GM12878 (cell line): Measurements from ENCODE around the gene USP28. TPM values are rescaled to one million over a fixed set of nuclear protein-coding genes. Genes with fewer than 3 reads are reported as not detected.
A peak's percentile ranks its signal among the peaks of the same experiment; 100 is the strongest.

Source experiments
- ASH2L ChIP-seq: fragments of 300-600, 200-600 bp; sonication (generic); IDR thresholded peaks from 2 replicates; pipeline ENCODE4 v1.6.1; 2017; ENCODE audit warnings: low read depth, mild to moderate bottlenecking, borderline replicate concordance
- BCLAF1 ChIP-seq: fragments of 450-650 bp; IDR thresholded peaks from 2 replicates; pipeline ENCODE4 v1.6.1; 2017; ENCODE audit warnings: antibody characterized with exemption, mild to moderate bottlenecking, moderate library complexity
- CBFB ChIP-seq: IDR thresholded peaks from 2 replicates; pipeline ENCODE4 v1.6.1; 2016; ENCODE audit warnings: antibody characterized with exemption, low read depth
- DPF2 ChIP-seq: fragments of 450-650 bp; IDR thresholded peaks from 2 replicates; pipeline ENCODE4 v1.6.1; 2017; ENCODE audit warnings: mild to moderate bottlenecking
- ESRRA ChIP-seq: IDR thresholded peaks from 2 replicates; pipeline ENCODE4 v1.6.1; 2012; ENCODE audit warnings: mild to moderate bottlenecking, low read length, improper control_type of control experiment
- KLF5 ChIP-seq: fragments of 450-650 bp; IDR thresholded peaks from 2 replicates; pipeline ENCODE4 v1.6.1; 2014; ENCODE audit warnings: mild to moderate bottlenecking; ENCODE audit not compliant: partially characterized antibody
- LARP7 ChIP-seq: fragments of 450-650 bp; IDR thresholded peaks from 2 replicates; pipeline ENCODE4 v1.6.1; 2017; ENCODE audit warnings: mild to moderate bottlenecking
- NBN ChIP-seq: fragments of 450-650 bp; IDR thresholded peaks from 2 replicates; pipeline ENCODE4 v1.6.1; 2016
- NFYB ChIP-seq: IDR thresholded peaks from 2 replicates; pipeline ENCODE4 v1.6.1; 2011; ENCODE audit warnings: low read depth, mild to moderate bottlenecking, low read length, improper control_type of control experiment, moderate library complexity; ENCODE audit not compliant: insufficient read depth
- PML ChIP-seq: IDR thresholded peaks from 2 replicates; pipeline ENCODE4 v1.6.1; 2012; ENCODE audit warnings: low read length, inconsistent platforms
- POU2F2 ChIP-seq: IDR thresholded peaks from 3 replicates; pipeline ENCODE4 v1.6.1; 2011; ENCODE audit warnings: low read depth, mild to moderate bottlenecking, low read length, borderline replicate concordance
- RAD21 ChIP-seq: IDR thresholded peaks from 2 replicates; pipeline ENCODE4 v1.6.1; 2011; ENCODE audit warnings: mild to moderate bottlenecking, low read depth, low read length, moderate library complexity; ENCODE audit not compliant: insufficient read depth
- SMARCA5 ChIP-seq: fragments of 450-650 bp; IDR thresholded peaks from 2 replicates; pipeline ENCODE4 v1.6.1; 2017; ENCODE audit warnings: mild to moderate bottlenecking
- YBX1 ChIP-seq: fragments of 450-650 bp; IDR thresholded peaks from 2 replicates; pipeline ENCODE4 v1.6.1; 2016; ENCODE audit warnings: antibody characterized with exemption
- polyA plus RNA-seq, 11 experiments: library from polyadenylated mRNA; depleted of rRNA in 4 of 11; unstranded in 6 of 11; stranded (reverse) in 5 of 11; fragments of >200 nt; fragmentation: Nextera tagmentation in 4 of 11; fragmentation: Illumina TruSeq in 1 of 11; extraction: Ambion mirVana in 4 of 11; extraction: Trizol in 1 of 11; gene quantifications; 1 replicate in 1 of 11; 2 replicates in 10 of 11; pipeline versions ENCODE4 v1.2.1 to v1.2.3, GENCODE V29; 2011 to 2016; ENCODE audit warnings: inconsistent platforms in 2 of 11, missing spikeins in 2 of 11, low read depth in 1 of 11
- total RNA-seq, 4 experiments: library from RNA; depleted of rRNA in 3 of 4; stranded (reverse); fragments of >200 nt in 3 of 4; fragmentation: Illumina TruSeq in 1 of 4; extraction: Trizol in 1 of 4; gene quantifications; 2 replicates each; pipeline versions ENCODE4 v1.2.1 to v1.2.3, GENCODE V29; 2013 to 2021
- TF ChIP-seq, protein P1 (sequence below): fragments of 450-650 bp; formaldehyde crosslinking; IDR thresholded peaks from 2 replicates; pipeline ENCODE4 v1.4.0; 2022; ENCODE audit warnings: mild to moderate bottlenecking, moderate library complexity
- TF ChIP-seq, protein P2 (sequence below): IDR thresholded peaks from 2 replicates; pipeline ENCODE4 v1.6.1; 2011; ENCODE audit warnings: borderline replicate concordance, low read depth, mild to moderate bottlenecking, moderate library complexity, mixed read lengths, low read length; ENCODE audit not compliant: insufficient read depth; ENCODE audit errors: extremely low read length
- TF ChIP-seq, protein P3 (sequence below): fragments of 450-650 bp; IDR thresholded peaks from 2 replicates; pipeline ENCODE4 v1.6.1; 2018; ENCODE audit warnings: mild to moderate bottlenecking, low read depth, moderate library complexity; ENCODE audit not compliant: partially characterized antibody

The USP28 gene
- total and polyA plus RNA-seq, 10 of the 15 experiments (the other 5 are each of a cell fraction or from before 2014, with no cell fraction given) = 2.8 to 60.4 (median 24.1) TPM

- TF ChIP-seq BCLAF1 (0 out of 2 replicates have a peak, but pooled peaks have one; percentile 45), RAD21 (no peak), ASH2L (no peak; the same call in 1 of the 2 replicates), LARP7 (peak; percentile 60), NBN (0 out of 2 replicates have a peak, but pooled peaks have one; percentile 43), NFYB (peak; percentile 38; the same call in 1 of the 2 replicates), POU2F2 (peak; percentile 65; the same call in 2 of the 3 replicates), SMARCA5 (peak; percentile 56; the same call in 1 of the 2 replicates), YBX1 (no peak), KLF5 (peak; percentile 13), ESRRA (no peak), PML (peak; percentile 76), DPF2 (peak; percentile 82), CBFB (peak; percentile 65; the same call in 1 of the 2 replicates)
- TF ChIP-seq, protein P1, sequence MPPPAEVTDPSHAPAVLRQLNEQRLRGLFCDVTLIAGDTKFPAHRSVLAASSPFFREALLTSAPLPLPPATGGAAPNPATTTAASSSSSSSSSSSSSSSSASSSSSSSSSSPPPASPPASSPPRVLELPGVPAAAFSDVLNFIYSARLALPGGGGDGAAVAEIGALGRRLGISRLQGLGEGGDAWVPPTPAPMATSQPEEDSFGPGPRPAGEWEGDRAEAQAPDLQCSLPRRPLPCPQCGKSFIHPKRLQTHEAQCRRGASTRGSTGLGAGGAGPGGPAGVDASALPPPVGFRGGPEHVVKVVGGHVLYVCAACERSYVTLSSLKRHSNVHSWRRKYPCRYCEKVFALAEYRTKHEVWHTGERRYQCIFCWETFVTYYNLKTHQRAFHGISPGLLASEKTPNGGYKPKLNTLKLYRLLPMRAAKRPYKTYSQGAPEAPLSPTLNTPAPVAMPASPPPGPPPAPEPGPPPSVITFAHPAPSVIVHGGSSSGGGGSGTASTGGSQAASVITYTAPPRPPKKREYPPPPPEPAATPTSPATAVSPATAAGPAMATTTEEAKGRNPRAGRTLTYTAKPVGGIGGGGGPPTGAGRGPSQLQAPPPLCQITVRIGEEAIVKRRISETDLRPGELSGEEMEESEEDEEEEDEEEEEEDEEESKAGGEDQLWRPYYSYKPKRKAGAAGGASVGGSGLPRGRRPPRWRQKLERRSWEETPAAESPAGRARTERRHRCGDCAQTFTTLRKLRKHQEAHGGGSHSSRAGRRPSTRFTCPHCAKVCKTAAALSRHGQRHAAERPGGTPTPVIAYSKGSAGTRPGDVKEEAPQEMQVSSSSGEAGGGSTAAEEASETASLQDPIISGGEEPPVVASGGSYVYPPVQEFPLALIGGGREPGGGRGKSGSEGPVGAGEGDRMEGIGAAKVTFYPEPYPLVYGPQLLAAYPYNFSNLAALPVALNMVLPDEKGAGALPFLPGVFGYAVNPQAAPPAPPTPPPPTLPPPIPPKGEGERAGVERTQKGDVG (CRISPR knock-in tag) = peak; percentile 86
- TF ChIP-seq, protein P2, sequence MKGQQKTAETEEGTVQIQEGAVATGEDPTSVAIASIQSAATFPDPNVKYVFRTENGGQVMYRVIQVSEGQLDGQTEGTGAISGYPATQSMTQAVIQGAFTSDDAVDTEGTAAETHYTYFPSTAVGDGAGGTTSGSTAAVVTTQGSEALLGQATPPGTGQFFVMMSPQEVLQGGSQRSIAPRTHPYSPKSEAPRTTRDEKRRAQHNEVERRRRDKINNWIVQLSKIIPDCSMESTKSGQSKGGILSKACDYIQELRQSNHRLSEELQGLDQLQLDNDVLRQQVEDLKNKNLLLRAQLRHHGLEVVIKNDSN = peak; percentile 96
- TF ChIP-seq, protein P3, sequence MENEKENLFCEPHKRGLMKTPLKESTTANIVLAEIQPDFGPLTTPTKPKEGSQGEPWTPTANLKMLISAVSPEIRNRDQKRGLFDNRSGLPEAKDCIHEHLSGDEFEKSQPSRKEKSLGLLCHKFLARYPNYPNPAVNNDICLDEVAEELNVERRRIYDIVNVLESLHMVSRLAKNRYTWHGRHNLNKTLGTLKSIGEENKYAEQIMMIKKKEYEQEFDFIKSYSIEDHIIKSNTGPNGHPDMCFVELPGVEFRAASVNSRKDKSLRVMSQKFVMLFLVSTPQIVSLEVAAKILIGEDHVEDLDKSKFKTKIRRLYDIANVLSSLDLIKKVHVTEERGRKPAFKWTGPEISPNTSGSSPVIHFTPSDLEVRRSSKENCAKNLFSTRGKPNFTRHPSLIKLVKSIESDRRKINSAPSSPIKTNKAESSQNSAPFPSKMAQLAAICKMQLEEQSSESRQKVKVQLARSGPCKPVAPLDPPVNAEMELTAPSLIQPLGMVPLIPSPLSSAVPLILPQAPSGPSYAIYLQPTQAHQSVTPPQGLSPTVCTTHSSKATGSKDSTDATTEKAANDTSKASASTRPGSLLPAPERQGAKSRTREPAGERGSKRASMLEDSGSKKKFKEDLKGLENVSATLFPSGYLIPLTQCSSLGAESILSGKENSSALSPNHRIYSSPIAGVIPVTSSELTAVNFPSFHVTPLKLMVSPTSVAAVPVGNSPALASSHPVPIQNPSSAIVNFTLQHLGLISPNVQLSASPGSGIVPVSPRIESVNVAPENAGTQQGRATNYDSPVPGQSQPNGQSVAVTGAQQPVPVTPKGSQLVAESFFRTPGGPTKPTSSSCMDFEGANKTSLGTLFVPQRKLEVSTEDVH = no peak
Observed at GRCh38 chr11:113875234-113876073, at the start of gene USP28 (continued).
